Measurements from ENCODE around the gene RIOK3.

- TF ChIP-seq CTCF (conservative IDR thresholded peaks at IDR 0.05; ENCODE audit: low read depth, low read length) (no peak), EZH2 (IDR thresholded peaks at IDR 0.05; ENCODE audit: borderline replicate concordance, low read depth, low read length, poor library complexity, severe bottlenecking) (no peak)
Measured at GRCh38 chr18:23512641-23513040, 59.6 kb downstream of the RIOK3 start.

Measured in A673 (cell line).